Measurements from ENCODE around the gene CPSF3. TPM values are rescaled to one million over a fixed set of nuclear protein-coding genes. Genes with fewer than 3 reads are reported as not detected.

CPSF3 gene
- total and polyA plus RNA-seq, 2 of the 4 experiments (the other 2 are of a cell fraction) = 29.2 to 64.5 TPM

- TF ChIP-seq MAZ (IDR thresholded peaks at IDR 0.05; ENCODE audit: borderline replicate concordance, low read depth, low read length) (no peak), RCOR1 (IDR thresholded peaks at IDR 0.05; ENCODE audit: insufficient replicate concordance, low read length) (no peak), CTCF (conservative IDR thresholded peaks at IDR 0.05; ENCODE audit: low read depth, low read length) (no peak), RFX5 (IDR thresholded peaks at IDR 0.05; ENCODE audit: low read depth, low read length) (no peak), RAD21 (IDR thresholded peaks at IDR 0.05; ENCODE audit: low read length) (no peak), POLR2A (IDR thresholded peaks at IDR 0.05; ENCODE audit: low read depth, low read length) (no peak), USF2 (IDR thresholded peaks at IDR 0.05; ENCODE audit: low read depth, low read length) (no peak)
- intact Hi-C loops (cut with micrococcal nuclease) (no loop called here), in situ Hi-C loops (cut with MboI; ENCODE audit: low sequenced_read_pairs) (no loop called here), dilution Hi-C loops (cut with HindIII; ENCODE audit: low sequenced_read_pairs, unreplicated experiment) (no loop called here)
- no peak overlapping the region for H3K9ac ChIP-seq (ENCODE audit: low read depth, low read length)
- no peak overlapping the region for H4K91ac ChIP-seq (ENCODE audit: insufficient read depth, low read depth, low read length)
- H3K27me3 ChIP-seq (ENCODE audit: control insufficient read depth, insufficient read depth, low read length) = no peaks in the 10 kb centered on the region
- H3K56ac ChIP-seq (ENCODE audit: extremely low read depth, insufficient read depth, low read length) = no peak overlapping the region
- H4K5ac ChIP-seq (ENCODE audit: low read depth, low read length) = no peak overlapping the region
- H4K8ac ChIP-seq (ENCODE audit: low read depth in 2 of 2, low read length in 2 of 2) = no peak overlapping the region
- no TSS peak for BruUV-seq (replicated peaks)
- no peak overlapping the region for H3K23ac ChIP-seq (ENCODE audit: low read depth, low read length)
- no CpG with 5 or more reads among the region's 1 CpG for WGBS, 2 experiments (ENCODE audit: extremely low coverage in 2 of 2, insufficient read length in 1 of 2)
- H3K9me3 ChIP-seq (ENCODE audit: control insufficient read depth, insufficient read depth, low read length) = no peaks in the 10 kb centered on the region
- no peak for DNase-seq
- POLR2A ChIA-PET (ENCODE audit: unreplicated experiment) = no interaction called here
- H3K14ac ChIP-seq (replicated peaks; ENCODE audit: low read depth, low read length) = no peak overlapping the region
- no peak overlapping the region for H2BK120ac ChIP-seq (ENCODE audit: low read depth, low read length)
- no peak overlapping the region for H2AK9ac ChIP-seq (replicated peaks; ENCODE audit: low read depth, low read length, poor library complexity)
- no peak overlapping the region for H2BK5ac ChIP-seq (ENCODE audit: low read depth, low read length, poor library complexity, severe bottlenecking)
- H2AFZ ChIP-seq (replicated peaks; ENCODE audit: low read length, poor library complexity) = no peak overlapping the region
- H2AK5ac ChIP-seq (ENCODE audit: low read depth, low read length) = no peak overlapping the region
- no peak for ATAC-seq (ENCODE audit: low read depth)
- H3K9me1 ChIP-seq (ENCODE audit: insufficient read depth, low read length) = no peaks in the 10 kb centered on the region
- H3K27ac ChIP-seq (ENCODE audit: insufficient read depth, low read length) = no peak overlapping the region
- H3K4ac ChIP-seq (ENCODE audit: low read depth, low read length) = no peak overlapping the region
- no peak overlapping the region for H3K4me2 ChIP-seq (ENCODE audit: low read depth, low read length)
- CTCF ChIA-PET = interaction anchor here (0.7 kb wide), 1 partner anchor 10 kb away, joined by 3 read pairs; no protein-coding TSS in a partner anchor
- peaks cover 27% of the 10 kb centered on the region for H3K36me3 ChIP-seq (ENCODE audit: control insufficient read depth, insufficient read depth, low read length)
- no peaks in the 10 kb centered on the region for H3K4me1 ChIP-seq (ENCODE audit: control insufficient read depth, insufficient read depth, low read length)
- H2BK20ac ChIP-seq (ENCODE audit: low read depth, low read length) = no peak overlapping the region
- H3K4me3 ChIP-seq (ENCODE audit: insufficient read depth, low read depth, low read length) = no peak overlapping the region
- no peak overlapping the region for H3K18ac ChIP-seq (ENCODE audit: low read depth, low read length)
- no peaks in the 10 kb centered on the region for H4K20me1 ChIP-seq (ENCODE audit: insufficient read depth, low read length)
- H3K79me1 ChIP-seq (ENCODE audit: low read depth in 1 of 2, low read length in 2 of 2) = no peaks in the 10 kb centered on the region
- H2BK15ac ChIP-seq (ENCODE audit: low read depth, low read length) = no peak overlapping the region
Measured at GRCh38 chr2:9451231-9451630, 27.8 kb downstream of the CPSF3 start.

Measured in IMR-90 (cell line).